ENCODE data around the gene SMYD3.

Gene SMYD3

DNA sequence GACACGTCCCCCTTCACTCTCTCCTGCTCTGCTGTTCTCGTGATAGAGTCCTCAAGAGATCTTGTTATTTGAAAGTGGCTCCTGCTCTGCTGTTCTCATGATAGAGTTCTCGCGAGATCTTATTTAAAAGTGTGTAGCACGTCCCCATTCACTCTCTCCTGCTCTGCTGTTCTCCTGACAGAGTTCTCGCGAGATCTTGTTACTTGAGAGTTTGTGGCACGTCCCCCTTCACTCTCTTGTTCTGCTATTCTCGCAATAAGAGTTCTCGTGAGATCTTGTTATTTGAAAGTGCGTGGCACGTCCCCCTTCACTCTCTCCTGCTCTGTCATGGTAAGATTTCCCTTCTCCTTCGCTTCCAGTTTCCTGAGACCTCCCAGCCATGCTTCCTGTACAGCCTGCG lies 47.9 kb downstream of the SMYD3 start:
- DNase-seq, result no peak

DNA sequence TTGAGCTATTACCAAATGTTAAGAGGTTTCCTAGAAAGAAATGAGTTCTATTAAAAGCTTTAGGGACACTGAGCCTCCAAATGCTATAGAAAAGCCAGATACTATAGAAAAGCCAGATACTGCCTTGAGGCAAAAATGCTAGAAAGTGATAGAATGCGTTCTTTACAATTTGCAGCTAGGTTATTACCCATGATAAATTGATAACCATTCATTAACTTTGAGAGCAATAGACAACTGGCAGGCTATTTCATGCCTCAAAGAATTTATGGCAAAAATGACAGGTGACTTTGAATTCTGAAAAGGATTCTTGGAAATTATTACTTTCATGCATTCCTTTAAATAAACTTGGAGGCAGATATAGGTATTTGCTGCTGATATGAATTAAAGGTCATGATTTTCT lies 51.6 kb downstream of the SMYD3 start:
- no peak for DNase-seq

DNA sequence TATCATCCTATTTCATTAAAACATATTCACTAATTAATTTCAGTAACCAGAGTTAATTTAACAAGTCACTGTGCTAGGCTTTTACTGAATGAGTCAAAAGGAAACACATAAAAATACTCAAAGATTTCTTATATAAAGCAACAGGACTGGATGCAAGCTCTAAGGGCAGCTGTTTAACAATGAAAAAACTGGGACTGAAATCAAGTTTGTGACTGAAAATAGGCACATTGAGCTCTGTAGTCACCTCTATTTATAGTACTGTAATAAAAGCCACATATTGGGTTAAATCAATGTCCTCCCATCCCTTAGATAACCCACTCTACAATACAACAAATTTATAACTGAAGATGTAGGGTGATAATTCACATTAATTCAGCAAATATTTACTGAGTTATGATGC lies 52.4 kb downstream of the SMYD3 start:
- no peak for DNase-seq

DNA sequence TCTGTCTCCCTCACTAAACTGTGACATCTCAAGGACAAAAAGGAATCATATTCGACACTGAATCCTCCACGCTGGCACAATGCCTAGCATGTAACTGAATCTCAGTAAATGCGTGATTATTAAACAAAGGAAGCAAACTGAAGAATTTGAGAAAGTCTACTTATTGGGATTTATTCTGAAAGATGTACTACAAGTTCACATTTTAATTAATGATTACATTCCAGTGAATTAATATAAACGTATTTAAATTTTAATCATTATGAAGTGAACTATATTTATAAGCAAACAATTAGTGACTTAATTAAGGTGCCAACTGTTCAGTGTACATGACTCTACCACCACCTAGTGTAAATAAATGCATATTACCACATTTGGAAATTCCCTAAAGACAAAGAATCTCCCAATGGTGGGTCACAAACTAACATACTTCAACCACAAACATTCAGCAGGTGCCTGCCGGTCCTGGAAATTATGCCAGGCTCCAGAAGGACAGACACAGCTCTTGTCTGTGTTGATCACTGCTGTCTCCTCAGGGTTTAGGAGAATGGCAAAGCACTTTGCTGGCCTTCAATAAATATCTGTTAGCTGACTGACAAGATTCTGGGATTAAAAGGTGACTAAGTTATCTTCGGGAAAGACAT lies 56.3 kb downstream of the SMYD3 start:
- no peak for DNase-seq

GRCh38 chr1:246448373-246448772 lies 58.7 kb downstream of the SMYD3 start:
- DNase-seq, result no peak

DNA sequence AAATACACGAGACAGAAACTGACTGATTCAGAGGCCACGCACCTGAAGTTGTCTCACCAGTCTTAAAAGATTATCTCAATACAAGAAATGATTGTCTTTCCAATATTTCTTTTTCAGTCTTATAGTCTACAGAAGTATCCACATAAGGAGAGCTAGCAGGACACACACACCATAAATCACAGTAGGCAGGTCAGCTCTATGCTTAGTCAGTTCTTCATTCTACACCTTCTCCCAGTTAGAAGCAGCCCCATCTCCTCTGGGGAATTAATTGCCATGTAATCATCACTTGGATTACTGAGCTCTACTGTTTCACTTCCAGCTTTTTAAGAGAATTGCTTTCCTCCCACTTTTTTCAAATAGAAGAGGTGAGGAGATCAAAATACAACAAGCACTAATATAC lies 59.6 kb downstream of the SMYD3 start:
- DNase-seq, result no peak

DNA sequence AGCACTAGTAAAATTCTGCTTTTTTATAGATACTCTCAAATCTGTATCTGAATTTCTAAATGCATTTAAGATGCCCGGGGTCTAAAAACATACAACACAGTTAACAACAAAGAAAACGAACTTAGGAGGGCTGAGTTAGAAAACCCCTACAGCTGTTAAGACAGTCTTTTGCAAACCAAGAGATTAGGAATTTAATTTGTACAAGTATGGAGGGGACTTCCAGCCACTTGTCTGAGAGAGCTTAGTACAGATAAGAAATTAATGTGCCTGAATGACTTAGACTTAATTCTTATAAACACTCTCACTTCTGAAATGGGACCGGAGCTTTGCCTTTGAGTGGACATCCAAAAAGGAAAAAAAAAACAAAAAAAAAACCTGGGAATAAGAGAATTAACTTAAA lies 61.6 kb downstream of the SMYD3 start:
- DNase-seq, result no peak

DNA sequence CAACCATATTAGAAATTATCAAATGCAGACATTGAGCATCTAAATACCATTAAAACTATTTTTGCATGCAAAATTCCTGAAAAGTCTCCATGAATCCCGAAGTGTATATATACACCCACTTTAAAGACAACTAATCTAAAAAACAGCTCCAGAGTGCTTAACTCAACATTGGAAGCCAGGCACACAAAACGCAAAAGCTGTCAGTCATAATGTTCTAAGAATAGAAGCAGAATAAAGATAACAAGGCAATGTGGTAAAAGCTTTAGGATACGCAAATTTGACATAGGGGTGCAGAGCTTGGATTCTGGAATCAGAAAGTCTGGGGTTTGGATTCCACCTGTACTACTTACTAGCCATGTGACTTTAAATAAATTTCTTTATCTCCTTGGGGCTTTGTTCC lies 62.5 kb downstream of the SMYD3 start:
- no peak for DNase-seq

- DNase-seq, result no peak
Measured at GRCh38 chr1:246437961-246438360, 69.1 kb downstream of the SMYD3 start.

DNA sequence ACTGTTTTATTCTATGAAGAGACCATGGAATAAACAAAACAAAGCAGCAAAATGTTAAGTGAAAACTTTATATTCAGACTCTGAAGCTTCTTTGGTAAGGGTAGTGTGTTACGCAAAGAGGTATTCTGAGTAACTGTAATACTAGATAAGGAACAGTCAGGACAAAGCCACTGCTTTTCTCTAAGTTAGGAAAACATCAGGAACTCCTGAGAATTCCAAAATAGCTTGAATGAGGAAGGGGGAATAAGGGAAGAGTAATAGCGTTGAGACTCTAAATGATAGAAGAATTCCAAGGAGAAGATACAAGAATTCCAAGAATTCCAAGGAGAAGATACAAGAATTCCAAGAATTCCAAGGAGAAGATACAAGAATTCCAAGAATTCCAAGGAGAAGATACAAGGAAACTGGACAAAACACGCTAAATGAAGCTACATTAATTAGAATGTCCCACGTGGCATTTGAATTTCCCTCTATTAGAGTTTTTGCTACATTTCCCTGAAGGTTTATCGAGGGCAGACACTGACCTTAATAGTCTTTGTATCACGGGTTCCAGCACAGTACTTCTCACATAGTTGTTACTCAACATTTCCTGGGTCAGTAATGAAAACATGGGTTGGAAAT lies 71.5 kb downstream of the SMYD3 start:
- DNase-seq, result no peak

- no peak for DNase-seq
Measured at GRCh38 chr1:246434335-246434734, 72.7 kb downstream of the SMYD3 start.

GRCh38 chr1:246428542-246429308 lies 78.4 kb downstream of the SMYD3 start:
- DNase-seq, result no peak

DNA sequence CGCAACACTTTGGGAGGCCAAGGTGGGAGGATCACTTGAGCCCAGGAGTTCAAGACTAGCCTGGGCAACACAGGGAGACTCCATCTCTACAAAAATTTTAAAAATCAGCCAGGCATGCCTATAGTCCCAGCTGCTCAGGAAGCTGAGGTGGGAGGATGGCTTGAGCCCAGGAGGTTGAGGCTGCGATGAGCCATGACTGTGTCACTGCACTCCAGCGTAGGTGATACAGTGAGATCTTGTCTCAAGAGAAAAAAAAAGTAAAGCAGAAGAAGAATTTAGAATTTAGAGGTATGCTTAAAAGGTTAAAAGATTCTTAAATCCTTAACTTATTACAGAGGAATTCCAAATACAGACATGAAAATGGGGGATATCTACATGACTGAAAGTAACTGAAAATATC lies 79.5 kb downstream of the SMYD3 start:
- no peak for DNase-seq

DNA sequence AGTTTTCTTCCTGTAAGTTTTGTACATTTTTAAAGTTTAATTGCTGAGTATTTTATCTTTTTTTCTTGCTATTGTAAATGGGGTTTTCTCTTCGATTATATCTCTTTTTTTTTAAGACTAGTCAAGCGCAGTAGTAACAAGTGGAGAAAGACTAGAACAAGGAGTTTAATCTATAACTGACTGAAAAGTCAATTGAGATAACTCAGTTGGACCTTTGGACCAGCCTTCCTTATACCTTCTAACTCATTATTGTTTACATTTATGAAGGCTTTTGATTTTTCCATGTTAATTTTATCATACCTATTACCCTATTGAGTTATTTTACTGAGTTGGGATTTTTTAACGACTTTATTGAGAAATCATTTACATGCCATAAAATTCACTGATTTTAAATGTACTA lies 81.2 kb downstream of the SMYD3 start:
- no peak for DNase-seq

GRCh38 chr1:246425139-246425794 lies 81.8 kb downstream of the SMYD3 start:
- DNase-seq, result no peak

GRCh38 chr1:246420300-246420699 lies 86.8 kb downstream of the SMYD3 start:
- no peak for DNase-seq

- no peak for DNase-seq
Measured at GRCh38 chr1:246418565-246419312, 88.3 kb downstream of the SMYD3 start.

DNA sequence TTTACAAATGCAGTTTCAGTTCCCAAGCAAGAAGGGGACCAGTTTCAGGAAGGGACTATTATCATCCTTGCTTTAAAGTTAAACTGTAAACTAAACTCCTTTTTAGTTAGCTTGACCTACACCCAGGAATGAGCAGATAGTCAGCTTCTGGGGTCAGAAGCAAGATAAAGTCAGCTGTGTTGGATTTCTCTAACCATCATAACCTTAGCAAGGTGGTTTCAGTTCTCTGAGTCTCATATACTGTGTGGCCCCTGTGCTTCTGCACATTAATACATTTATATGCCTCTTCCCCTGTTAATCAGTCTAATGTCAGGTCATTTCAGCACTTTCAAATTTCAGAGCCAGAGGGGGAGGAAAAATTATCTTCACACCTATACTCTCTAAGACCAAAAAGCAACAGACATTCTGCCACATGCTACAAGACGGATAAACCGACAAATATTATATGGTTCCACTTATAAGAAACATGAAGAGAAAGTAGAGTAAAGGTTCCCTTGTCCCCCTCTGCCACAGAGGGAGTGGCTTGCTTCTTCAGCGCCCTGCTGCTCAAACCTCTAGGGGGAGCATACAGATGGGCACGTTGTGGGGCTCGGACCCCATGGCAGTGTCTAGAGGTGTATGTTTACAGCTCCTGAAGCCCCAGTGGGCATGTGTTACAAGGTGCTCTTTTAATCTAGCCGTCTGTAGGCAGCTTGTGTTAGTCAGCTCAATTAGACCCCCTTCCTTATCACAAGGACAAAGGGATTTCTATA lies 89.1 kb downstream of the SMYD3 start:
- no peak for DNase-seq

DNA sequence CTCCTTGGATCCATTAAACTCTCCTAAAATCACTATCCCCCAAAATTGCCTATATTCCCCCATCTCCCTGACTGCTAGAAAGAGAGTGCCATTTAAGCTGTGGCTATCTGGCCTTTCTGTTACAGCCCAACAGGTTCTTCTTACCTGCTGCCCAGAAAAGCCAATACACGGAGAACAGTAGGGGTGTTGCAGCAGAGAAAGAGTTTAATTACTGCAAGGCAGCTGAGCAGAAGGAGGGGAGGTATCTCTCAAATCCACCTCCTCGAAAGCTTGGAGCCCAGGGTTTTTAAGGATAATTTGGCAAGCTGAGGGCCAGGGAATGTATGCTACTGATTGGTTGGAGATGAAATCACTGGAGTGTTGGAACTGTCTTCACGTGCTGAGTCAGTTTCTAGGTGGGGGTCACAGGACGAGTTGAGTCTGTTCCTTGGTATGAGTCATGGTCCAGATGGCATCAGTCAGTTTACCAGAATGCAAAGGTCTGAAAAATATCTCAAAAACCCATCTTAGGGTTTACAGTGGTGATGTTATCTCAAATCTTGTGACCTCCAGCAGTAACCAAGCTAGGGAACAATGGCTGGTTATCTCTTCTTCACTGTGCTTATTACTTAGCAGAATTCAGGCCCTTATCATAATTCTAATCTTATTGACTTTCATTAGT lies 89.8 kb downstream of the SMYD3 start:
- no peak for DNase-seq

DNA sequence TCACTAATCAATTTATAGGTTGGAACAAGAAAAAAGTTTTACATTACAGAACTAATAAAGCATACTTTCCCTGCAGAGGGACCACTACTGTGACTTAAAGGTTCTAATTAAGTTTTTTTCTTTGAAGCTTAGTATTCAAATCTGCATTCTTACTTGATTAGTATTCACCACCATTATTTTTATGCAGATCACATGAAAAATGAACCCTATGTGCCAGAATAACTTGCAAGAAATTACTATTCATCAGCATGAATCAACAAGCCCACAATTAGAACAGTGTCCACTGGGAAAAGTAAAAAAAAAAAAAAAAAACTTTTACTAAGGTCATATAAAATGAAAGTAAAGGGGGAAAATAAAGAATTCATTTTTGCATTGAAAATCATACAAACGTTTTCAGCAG lies 90.8 kb downstream of the SMYD3 start:
- no peak for DNase-seq

- no peak for DNase-seq
Measured at GRCh38 chr1:246415028-246415427, 92.1 kb downstream of the SMYD3 start.

DNA sequence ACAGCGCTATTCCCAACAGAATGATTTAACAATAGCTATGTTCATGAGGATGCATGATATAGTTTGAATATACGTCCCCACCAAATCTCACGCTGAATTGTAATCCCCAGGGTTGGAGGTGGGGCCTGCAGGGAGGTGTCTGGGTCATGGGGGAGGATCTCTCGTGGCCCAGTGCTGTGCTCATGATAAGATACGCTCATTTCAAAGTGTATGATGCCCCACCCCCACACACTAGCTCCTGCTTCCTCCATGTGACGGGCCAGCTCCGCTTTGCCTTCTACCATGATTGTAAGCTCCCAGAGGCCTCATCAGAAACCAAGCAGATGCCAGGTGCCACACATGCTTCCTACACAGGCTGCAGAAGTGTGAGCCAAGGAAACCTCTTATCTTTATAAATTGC lies 93.6 kb downstream of the SMYD3 start:
- no peak for DNase-seq

All from activated effector memory CD4-positive, alpha-beta T cell treated with Interleukin-2 at 50 U/mL for 16 hours (primary cell).